ENCODE measurements around the gene CDH13. TPM values are rescaled to one million over a fixed set of nuclear protein-coding genes. Genes with fewer than 3 reads are reported as not detected.

CDH13 gene
- total RNA-seq, 1 donor from 2014 or later: 2.3 TPM

DNA sequence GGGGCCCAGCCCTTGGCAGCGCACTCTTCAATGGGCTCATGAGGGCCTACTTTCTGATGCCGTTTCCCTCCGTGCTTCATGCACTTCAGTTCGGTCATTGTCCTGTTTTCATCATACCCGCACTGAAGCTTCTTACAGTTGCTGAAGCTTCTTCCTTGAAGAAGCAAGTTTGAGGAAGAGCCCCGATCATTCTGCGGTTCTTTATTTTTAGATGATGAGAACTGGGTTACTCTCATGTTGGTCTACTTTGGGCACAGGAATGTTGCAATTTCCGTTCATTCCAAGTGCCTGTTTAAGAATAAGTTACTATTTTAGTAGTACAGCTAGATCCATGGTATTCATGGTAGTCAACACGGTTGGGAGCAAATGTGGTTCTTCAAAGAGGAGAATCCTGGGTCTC lies 593.3 kb downstream of the CDH13 start:
- H3K27ac Mint-ChIP-seq (ENCODE audit: unreplicated experiment): no peak overlapping the region
- H3K27me3 Mint-ChIP-seq (ENCODE audit: unreplicated experiment): no peaks in the 10 kb centered on the region
- H3K4me3 Mint-ChIP-seq (ENCODE audit: unreplicated experiment): no peak overlapping the region
- H3K36me3 Mint-ChIP-seq (ENCODE audit: low read depth, unreplicated experiment): no peaks in the 10 kb centered on the region
- no peaks in the 10 kb centered on the region for H3K4me1 Mint-ChIP-seq (ENCODE audit: unreplicated experiment)
- DNase-seq (ENCODE audit: low spot score): no peak
- TF ChIP-seq, protein P1, sequence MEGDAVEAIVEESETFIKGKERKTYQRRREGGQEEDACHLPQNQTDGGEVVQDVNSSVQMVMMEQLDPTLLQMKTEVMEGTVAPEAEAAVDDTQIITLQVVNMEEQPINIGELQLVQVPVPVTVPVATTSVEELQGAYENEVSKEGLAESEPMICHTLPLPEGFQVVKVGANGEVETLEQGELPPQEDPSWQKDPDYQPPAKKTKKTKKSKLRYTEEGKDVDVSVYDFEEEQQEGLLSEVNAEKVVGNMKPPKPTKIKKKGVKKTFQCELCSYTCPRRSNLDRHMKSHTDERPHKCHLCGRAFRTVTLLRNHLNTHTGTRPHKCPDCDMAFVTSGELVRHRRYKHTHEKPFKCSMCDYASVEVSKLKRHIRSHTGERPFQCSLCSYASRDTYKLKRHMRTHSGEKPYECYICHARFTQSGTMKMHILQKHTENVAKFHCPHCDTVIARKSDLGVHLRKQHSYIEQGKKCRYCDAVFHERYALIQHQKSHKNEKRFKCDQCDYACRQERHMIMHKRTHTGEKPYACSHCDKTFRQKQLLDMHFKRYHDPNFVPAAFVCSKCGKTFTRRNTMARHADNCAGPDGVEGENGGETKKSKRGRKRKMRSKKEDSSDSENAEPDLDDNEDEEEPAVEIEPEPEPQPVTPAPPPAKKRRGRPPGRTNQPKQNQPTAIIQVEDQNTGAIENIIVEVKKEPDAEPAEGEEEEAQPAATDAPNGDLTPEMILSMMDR (IDR thresholded peaks at IDR 0.05; ENCODE audit: unreplicated experiment): no peak
- H3K9me3 Mint-ChIP-seq (ENCODE audit: unreplicated experiment): no peaks in the 10 kb centered on the region

DNA sequence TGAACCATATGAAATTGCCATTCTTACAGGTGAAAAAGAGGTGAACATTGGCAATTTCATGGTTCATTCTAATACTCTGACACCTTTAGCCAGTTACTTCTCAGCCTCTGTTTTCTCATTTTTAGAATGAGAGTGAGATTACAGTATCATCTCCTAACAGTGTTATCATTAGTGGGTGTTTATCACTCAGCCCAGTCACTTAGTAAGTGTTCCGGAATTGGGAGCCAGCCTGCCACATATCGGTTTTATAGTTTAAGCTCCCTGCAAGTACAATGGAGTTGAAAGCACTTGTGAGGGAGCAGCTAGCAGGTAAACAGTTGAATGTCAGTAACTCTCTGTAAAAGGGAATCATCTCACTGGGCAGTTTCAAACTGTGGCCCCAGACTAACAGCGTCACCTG lies 597.9 kb downstream of the CDH13 start:
- no peak overlapping the region for H3K27ac Mint-ChIP-seq (ENCODE audit: unreplicated experiment)
- H3K27me3 Mint-ChIP-seq (ENCODE audit: unreplicated experiment): no peaks in the 10 kb centered on the region
- no peaks in the 10 kb centered on the region for H3K9me3 Mint-ChIP-seq (ENCODE audit: unreplicated experiment)
- no peak overlapping the region for H3K4me3 Mint-ChIP-seq (ENCODE audit: unreplicated experiment)
- H3K4me1 Mint-ChIP-seq (ENCODE audit: unreplicated experiment): no peaks in the 10 kb centered on the region
- no peak for DNase-seq (ENCODE audit: low spot score)
- TF ChIP-seq, protein P1 (IDR thresholded peaks at IDR 0.05; ENCODE audit: unreplicated experiment): no peak
- no peaks in the 10 kb centered on the region for H3K36me3 Mint-ChIP-seq (ENCODE audit: low read depth, unreplicated experiment)

DNA sequence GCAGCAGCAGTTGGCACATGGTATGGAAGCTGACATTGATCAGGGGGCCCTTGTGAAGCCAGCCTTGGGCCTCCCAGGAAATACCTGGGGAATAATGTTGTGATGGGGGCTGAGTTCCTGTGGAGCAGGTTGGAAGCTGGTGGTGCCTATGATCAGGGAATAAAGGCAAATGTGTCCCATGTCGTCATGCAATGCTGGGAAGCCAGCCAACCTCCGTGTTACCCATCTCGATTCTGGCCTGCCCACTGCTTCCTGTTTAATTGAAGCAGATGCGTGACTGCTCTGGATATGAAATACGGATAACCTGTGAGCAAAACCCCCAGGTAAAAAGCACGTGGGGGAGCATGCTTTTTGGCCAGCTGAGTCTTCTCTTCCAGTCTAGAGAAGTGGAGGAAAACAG lies 600.6 kb downstream of the CDH13 start:
- TF ChIP-seq, protein P1 (IDR thresholded peaks at IDR 0.05; ENCODE audit: unreplicated experiment): no peak
- Mint-ChIP-seq H3K9me3 (ENCODE audit: unreplicated experiment) (no peaks in the 10 kb centered on the region), H3K4me3 (ENCODE audit: unreplicated experiment) (no peak overlapping the region), H3K36me3 (ENCODE audit: low read depth, unreplicated experiment) (no peaks in the 10 kb centered on the region), H3K27me3 (ENCODE audit: unreplicated experiment) (no peaks in the 10 kb centered on the region), H3K4me1 (ENCODE audit: unreplicated experiment) (no peaks in the 10 kb centered on the region), H3K27ac (ENCODE audit: unreplicated experiment) (no peak overlapping the region)
- DNase-seq (ENCODE audit: low spot score): no peak

DNA sequence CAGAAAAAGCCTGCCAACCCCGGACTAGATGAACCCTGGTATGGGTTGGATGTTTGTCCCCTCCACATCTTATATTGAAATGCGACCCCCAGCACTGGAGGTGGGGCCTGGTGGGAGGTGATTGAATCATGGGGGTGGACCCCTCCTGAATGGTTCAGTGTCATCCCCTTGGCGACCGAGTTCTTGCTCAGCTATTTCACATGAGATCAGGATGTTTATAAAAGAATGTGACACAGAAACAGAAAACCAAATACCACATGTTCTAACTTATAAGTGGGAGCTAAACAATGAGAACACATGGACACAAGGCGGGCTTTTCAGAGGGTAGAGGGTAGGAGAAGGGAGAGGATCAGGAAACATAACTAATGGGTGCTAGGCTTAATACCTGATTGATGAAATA lies 605.0 kb downstream of the CDH13 start:
- no peaks in the 10 kb centered on the region for H3K9me3 Mint-ChIP-seq (ENCODE audit: unreplicated experiment)
- H3K36me3 Mint-ChIP-seq (ENCODE audit: low read depth, unreplicated experiment): no peaks in the 10 kb centered on the region
- H3K4me1 Mint-ChIP-seq (ENCODE audit: unreplicated experiment): no peaks in the 10 kb centered on the region
- no peak overlapping the region for H3K27ac Mint-ChIP-seq (ENCODE audit: unreplicated experiment)
- TF ChIP-seq, protein P1 (IDR thresholded peaks at IDR 0.05; ENCODE audit: unreplicated experiment): no peak
- H3K4me3 Mint-ChIP-seq (ENCODE audit: unreplicated experiment): no peak overlapping the region
- no peak for DNase-seq (ENCODE audit: low spot score)
- H3K27me3 Mint-ChIP-seq (ENCODE audit: unreplicated experiment): no peaks in the 10 kb centered on the region

DNA sequence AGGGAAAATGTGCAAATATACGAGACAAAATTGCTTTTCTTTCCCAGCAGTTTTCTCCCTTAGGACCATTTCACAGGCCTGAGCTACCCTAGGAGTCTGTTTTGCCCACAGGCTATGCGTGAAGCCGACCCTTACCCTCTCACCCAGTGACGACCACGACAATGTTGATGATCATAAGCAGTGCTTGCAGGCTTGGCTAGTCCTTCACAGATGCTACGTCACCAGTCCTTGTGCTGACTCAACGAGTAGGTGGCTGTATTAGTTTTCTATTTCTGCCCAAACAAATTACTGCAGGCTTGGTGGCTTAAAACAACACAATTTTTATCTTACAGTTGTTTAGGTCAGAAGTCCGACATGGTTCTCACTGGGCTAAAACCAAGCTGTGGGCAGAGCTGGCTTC lies 606.4 kb downstream of the CDH13 start:
- no peaks in the 10 kb centered on the region for H3K4me1 Mint-ChIP-seq (ENCODE audit: unreplicated experiment)
- TF ChIP-seq, protein P1 (IDR thresholded peaks at IDR 0.05; ENCODE audit: unreplicated experiment): no peak
- no peaks in the 10 kb centered on the region for H3K27me3 Mint-ChIP-seq (ENCODE audit: unreplicated experiment)
- H3K4me3 Mint-ChIP-seq (ENCODE audit: unreplicated experiment): no peak overlapping the region
- H3K27ac Mint-ChIP-seq (ENCODE audit: unreplicated experiment): no peak overlapping the region
- H3K36me3 Mint-ChIP-seq (ENCODE audit: low read depth, unreplicated experiment): no peaks in the 10 kb centered on the region
- DNase-seq (ENCODE audit: low spot score): no peak
- H3K9me3 Mint-ChIP-seq (ENCODE audit: unreplicated experiment): no peaks in the 10 kb centered on the region

Measured in endothelial cell (in vitro differentiated cells).